Spleen (tissue), 7 donors: ENCODE measurements around the gene PRUNE2.

Source experiments
- POLR2A ChIP-seq, 3 donors: fragments of 450-650 bp; IDR thresholded peaks; one replicate each; pipeline ENCODE4 v1.5.1; 2017; ENCODE audit warnings: antibody characterized with exemption in 3 of 3, mild to moderate bottlenecking in 1 of 3
- POLR2AphosphoS5 ChIP-seq, 3 donors: sonication (generic); formaldehyde crosslinking; IDR thresholded peaks; one replicate each; pipeline ENCODE4 v1.5.1; 2017; ENCODE audit warnings: antibody characterized with exemption in 3 of 3
- TF ChIP-seq, protein P1 (sequence below), 11 experiments: fragments of 200-600 bp in 7 of 11; fragments of 450-650 bp in 4 of 11; sonication (generic) in 4 of 11; IDR thresholded peaks in 8 of 11; conservative IDR thresholded peaks in 3 of 11; 1 replicate in 7 of 11; 2 replicates in 4 of 11; pipeline versions ENCODE4 v1.4.0 to v1.8.0; 2016 to 2021; ENCODE audit warnings: antibody characterized with exemption in 11 of 11, inconsistent platforms in 4 of 11, mild to moderate bottlenecking in 1 of 11
- donor health status: DM: no; HTN: no; CAD: no; lungs with moderate emphysema.
- donor health status: DM: no; HTN: no; CAD: no.
- donor health status: DM: no; HTN: no; CAD: no.

DNA sequence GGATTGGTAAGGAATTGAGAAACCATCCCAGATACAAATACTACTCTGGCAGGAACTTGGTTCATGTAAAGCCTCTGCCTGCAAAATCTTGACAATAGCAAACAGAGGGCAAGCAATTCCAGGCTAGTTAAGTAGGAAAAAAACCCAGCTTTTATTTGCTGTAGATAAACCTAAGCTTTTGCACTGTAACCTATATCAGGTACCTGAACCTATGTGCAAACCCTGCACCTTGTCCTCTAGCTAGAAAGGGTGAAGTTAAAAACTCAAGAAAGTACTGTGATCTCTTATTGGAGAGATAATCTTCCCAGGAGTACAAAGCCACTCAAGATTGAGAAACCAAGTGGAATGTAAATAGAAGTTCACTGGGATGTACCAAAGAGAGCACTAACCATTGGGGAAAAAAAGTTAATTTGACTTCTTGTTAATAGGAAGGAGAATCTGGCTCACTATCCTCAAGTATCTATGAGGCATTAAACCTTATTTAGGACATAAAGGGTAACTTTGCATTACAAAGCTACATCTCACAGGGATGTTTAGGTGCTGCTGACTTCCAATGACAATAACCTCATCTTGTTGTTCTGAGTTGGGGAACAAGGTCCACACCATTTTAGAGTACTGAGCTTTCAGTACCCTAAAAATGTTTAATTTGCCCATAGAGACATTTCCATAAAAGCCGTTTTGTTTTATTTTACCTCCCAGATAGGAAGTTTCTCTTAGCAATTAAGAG lies 215.5 kb downstream of the PRUNE2 start:
- TF ChIP-seq POLR2A (IDR thresholded peaks at IDR 0.05): no peak
- TF ChIP-seq, protein P1, sequence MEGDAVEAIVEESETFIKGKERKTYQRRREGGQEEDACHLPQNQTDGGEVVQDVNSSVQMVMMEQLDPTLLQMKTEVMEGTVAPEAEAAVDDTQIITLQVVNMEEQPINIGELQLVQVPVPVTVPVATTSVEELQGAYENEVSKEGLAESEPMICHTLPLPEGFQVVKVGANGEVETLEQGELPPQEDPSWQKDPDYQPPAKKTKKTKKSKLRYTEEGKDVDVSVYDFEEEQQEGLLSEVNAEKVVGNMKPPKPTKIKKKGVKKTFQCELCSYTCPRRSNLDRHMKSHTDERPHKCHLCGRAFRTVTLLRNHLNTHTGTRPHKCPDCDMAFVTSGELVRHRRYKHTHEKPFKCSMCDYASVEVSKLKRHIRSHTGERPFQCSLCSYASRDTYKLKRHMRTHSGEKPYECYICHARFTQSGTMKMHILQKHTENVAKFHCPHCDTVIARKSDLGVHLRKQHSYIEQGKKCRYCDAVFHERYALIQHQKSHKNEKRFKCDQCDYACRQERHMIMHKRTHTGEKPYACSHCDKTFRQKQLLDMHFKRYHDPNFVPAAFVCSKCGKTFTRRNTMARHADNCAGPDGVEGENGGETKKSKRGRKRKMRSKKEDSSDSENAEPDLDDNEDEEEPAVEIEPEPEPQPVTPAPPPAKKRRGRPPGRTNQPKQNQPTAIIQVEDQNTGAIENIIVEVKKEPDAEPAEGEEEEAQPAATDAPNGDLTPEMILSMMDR (IDR thresholded peaks at IDR 0.05 in 8 of 11, conservative IDR thresholded peaks at IDR 0.05 in 3 of 11): no peak
- TF ChIP-seq POLR2AphosphoS5 (IDR thresholded peaks at IDR 0.05): no peak
